NCI-H1930 (cell line): ENCODE data around the gene HOXA7.

Source experiments
- DNase-seq, 2 experiments: peaks; one replicate each; lab custom pipeline; 2025; lab: John Stamatoyannopoulos, UW

Gene HOXA7

GRCh38 chr7:27133409-27134231, 22.9 kb downstream of the HOXA7 start:
- no peak for DNase-seq

GRCh38 chr7:27132978-27133377, 23.5 kb downstream of the HOXA7 start:
- no peak for DNase-seq

GRCh38 chr7:27132214-27132613, 24.3 kb downstream of the HOXA7 start:
- no peak for DNase-seq

- no peak for DNase-seq
Measured at GRCh38 chr7:27131390-27131819, 25.1 kb downstream of the HOXA7 start.

GRCh38 chr7:27130540-27131389, 25.7 kb downstream of the HOXA7 start, which contains the start of gene HOXA4:
HOXA4 (minus strand) TSS chr7:27130757; CDS start chr7:27130733, 24 bp downstream.
- DNase-seq, result peak; percentile 66 to 83

GRCh38 chr7:27129729-27130539, 26.5 kb downstream of the HOXA7 start:
- no peak for DNase-seq

- DNase-seq, result no peak
Measured at GRCh38 chr7:27128776-27129728, 27.4 kb downstream of the HOXA7 start.

GRCh38 chr7:27128034-27128433, 28.4 kb downstream of the HOXA7 start:
- no peak for DNase-seq

- DNase-seq, result no peak
Measured at GRCh38 chr7:27126596-27127327, 29.7 kb downstream of the HOXA7 start.

- DNase-seq, result no peak
Measured at GRCh38 chr7:27125986-27126394, 30.5 kb downstream of the HOXA7 start.

- DNase-seq, result no peak
Measured at GRCh38 chr7:27124902-27125689, 31.4 kb downstream of the HOXA7 start.

GRCh38 chr7:27124096-27124901, 32.2 kb downstream of the HOXA7 start:
- DNase-seq, result no peak

- no peak for DNase-seq
Measured at GRCh38 chr7:27123477-27124053, 32.9 kb downstream of the HOXA7 start.

GRCh38 chr7:27123007-27123476, 33.4 kb downstream of the HOXA7 start:
- no peak for DNase-seq

GRCh38 chr7:27122077-27122910, 34.2 kb downstream of the HOXA7 start:
- DNase-seq, result no peak

- DNase-seq, result no peak
Measured at GRCh38 chr7:27121684-27122076, 34.8 kb downstream of the HOXA7 start.

- DNase-seq, result no peak
Measured at GRCh38 chr7:27119412-27119911, 37.0 kb downstream of the HOXA7 start.
